K562 (cell line): Measurements from ENCODE around the gene RRAS. TPM values are rescaled to one million over a fixed set of nuclear protein-coding genes. Genes with fewer than 3 reads are reported as not detected.

Experiments used
- BACH1 ChIP-seq: fragments of 200-800 bp; sonication (Bioruptor generic); IDR thresholded peaks from 2 replicates; pipeline ENCODE4 v1.6.1; 2016; ENCODE audit warnings: missing genetic modification characterization, missing compliant biosample characterization
- BRD4 ChIP-seq: fragments of 200-600 bp; sonication (generic); IDR thresholded peaks from 2 replicates; pipeline ENCODE4 v1.6.1; 2017; ENCODE audit warnings: inconsistent platforms
- CBFA2T3 ChIP-seq: fragments of 450-650 bp; IDR thresholded peaks from 2 replicates; pipeline ENCODE4 v1.6.1; 2017
- CBX2 ChIP-seq: fragments of 200-600 bp; sonication (generic); IDR thresholded peaks from one replicate; pipeline ENCODE4 v1.6.1; 2012; ENCODE audit warnings: mild to moderate bottlenecking, low read length, inconsistent platforms; ENCODE audit not compliant: insufficient read depth, poor library complexity, severe bottlenecking
- EHMT2 ChIP-seq: fragments of 450-650 bp; IDR thresholded peaks from 2 replicates; pipeline ENCODE4 v1.6.1; 2018; ENCODE audit warnings: antibody characterized with exemption
- KAT2B ChIP-seq: IDR thresholded peaks from one replicate; pipeline ENCODE4 v1.6.1; 2012; ENCODE audit warnings: low read depth, mild to moderate bottlenecking, control low read depth, inconsistent platforms, low read length, moderate library complexity
- MEF2D ChIP-seq: conservative IDR thresholded peaks from 2 replicates; pipeline ENCODE4 v1.6.1; 2016; ENCODE audit warnings: low read depth, missing genetic modification characterization, missing compliant biosample characterization
- PHB2 ChIP-seq: fragments of 450-650 bp; IDR thresholded peaks from 2 replicates; pipeline ENCODE4 v1.6.1; 2017; ENCODE audit warnings: low read depth
- RUNX1 ChIP-seq: sonication (generic); IDR thresholded peaks from 2 replicates; pipeline ENCODE4 v1.6.1; 2016; ENCODE audit warnings: antibody characterized with exemption, low read depth
- SMAD3 ChIP-seq: fragments of 450-650 bp; formaldehyde crosslinking; conservative IDR thresholded peaks from 2 replicates; pipeline ENCODE4 v1.4.0; 2020; ENCODE audit warnings: mild to moderate bottlenecking
- ZNF165 ChIP-seq: fragments of 250-450 bp; sonication (Bioruptor Pico); IDR thresholded peaks from 2 replicates; pipeline ENCODE4 v1.4.0; 2020; ENCODE audit warnings: borderline replicate concordance
- ZNF347 ChIP-seq: fragments of 450-650 bp; formaldehyde crosslinking; IDR thresholded peaks from 2 replicates; pipeline ENCODE4 v1.4.0; 2020; ENCODE audit warnings: low read depth, mild to moderate bottlenecking, moderate library complexity
- ZNF76 ChIP-seq: fragments of 250-450 bp; sonication (Bioruptor Pico); IDR thresholded peaks from 2 replicates; pipeline ENCODE4 v1.4.0; 2020; ENCODE audit warnings: mild to moderate bottlenecking, moderate library complexity, borderline replicate concordance
- polyA plus RNA-seq, 8 experiments: library from polyadenylated mRNA; depleted of rRNA in 4 of 8; stranded (reverse) in 5 of 8; unstranded in 3 of 8; fragments of >200 nt; fragmentation: Nextera tagmentation in 2 of 8; fragmentation: Illumina TruSeq in 1 of 8; extraction: Ambion mirVana in 2 of 8; extraction: Trizol in 1 of 8; gene quantifications; 2 replicates each; pipeline versions ENCODE4 v1.2.1 to v1.2.3, GENCODE V29; 2011 to 2014; ENCODE audit warnings: inconsistent platforms in 1 of 8, missing spikeins in 1 of 8
- total RNA-seq, 7 experiments: library from RNA; depleted of rRNA in 6 of 7; stranded (reverse); fragments of >200 nt in 6 of 7; fragmentation: Illumina TruSeq in 2 of 7; extraction: Trizol in 2 of 7; gene quantifications; 2 replicates each; pipeline versions ENCODE4 v1.2.1 to v1.2.3, GENCODE V29; 2011 to 2021; ENCODE audit warnings: low replicate concordance in 1 of 7
- TF ChIP-seq, protein P1 (sequence below), 2 experiments: IDR thresholded peaks; 2 replicates each; pipeline ENCODE4 v1.6.1; 2011; ENCODE audit warnings: borderline replicate concordance in 1 of 2, control low read depth in 1 of 2, low read depth in 1 of 2, low read length in 1 of 2, mild to moderate bottlenecking in 1 of 2, mixed read lengths in 1 of 2, moderate library complexity in 1 of 2; ENCODE audit not compliant: insufficient read depth in 1 of 2, insufficient read length in 1 of 2, poor library complexity in 1 of 2, severe bottlenecking in 1 of 2; ENCODE audit errors: extremely low read depth in 1 of 2
- TF ChIP-seq, protein P2 (sequence below): fragments of 250-450 bp; sonication (Bioruptor Pico); IDR thresholded peaks from 2 replicates; pipeline ENCODE4 v1.8.0; 2021; ENCODE audit warnings: moderate library complexity, mild to moderate bottlenecking, inconsistent platforms
- TF ChIP-seq, protein P3 (sequence below): fragments of 450-650 bp; IDR thresholded peaks from 2 replicates; pipeline ENCODE4 v1.6.1; 2016; ENCODE audit warnings: low read depth, mild to moderate bottlenecking, moderate library complexity
- TF ChIP-seq, protein P4 (sequence below): fragments of 450-650 bp; IDR thresholded peaks from 2 replicates; pipeline ENCODE4 v1.7.0; 2016; ENCODE audit warnings: borderline replicate concordance
- TF ChIP-seq, protein P5 (sequence below): conservative IDR thresholded peaks from 2 replicates; pipeline ENCODE4 v1.6.1; 2011; ENCODE audit warnings: low read depth, mild to moderate bottlenecking, low read length; ENCODE audit not compliant: control insufficient read depth
- TF ChIP-seq, protein P6 (sequence below): fragments of 250-450 bp; sonication (Bioruptor Pico); IDR thresholded peaks from 2 replicates; pipeline ENCODE4 v1.4.0; 2020

The RRAS gene
- total and polyA plus RNA-seq, 9 of the 15 experiments (the other 6 are each of a cell fraction or from before 2014, with no cell fraction given): 0.70 to 17.3 (median 8.2) TPM

DNA sequence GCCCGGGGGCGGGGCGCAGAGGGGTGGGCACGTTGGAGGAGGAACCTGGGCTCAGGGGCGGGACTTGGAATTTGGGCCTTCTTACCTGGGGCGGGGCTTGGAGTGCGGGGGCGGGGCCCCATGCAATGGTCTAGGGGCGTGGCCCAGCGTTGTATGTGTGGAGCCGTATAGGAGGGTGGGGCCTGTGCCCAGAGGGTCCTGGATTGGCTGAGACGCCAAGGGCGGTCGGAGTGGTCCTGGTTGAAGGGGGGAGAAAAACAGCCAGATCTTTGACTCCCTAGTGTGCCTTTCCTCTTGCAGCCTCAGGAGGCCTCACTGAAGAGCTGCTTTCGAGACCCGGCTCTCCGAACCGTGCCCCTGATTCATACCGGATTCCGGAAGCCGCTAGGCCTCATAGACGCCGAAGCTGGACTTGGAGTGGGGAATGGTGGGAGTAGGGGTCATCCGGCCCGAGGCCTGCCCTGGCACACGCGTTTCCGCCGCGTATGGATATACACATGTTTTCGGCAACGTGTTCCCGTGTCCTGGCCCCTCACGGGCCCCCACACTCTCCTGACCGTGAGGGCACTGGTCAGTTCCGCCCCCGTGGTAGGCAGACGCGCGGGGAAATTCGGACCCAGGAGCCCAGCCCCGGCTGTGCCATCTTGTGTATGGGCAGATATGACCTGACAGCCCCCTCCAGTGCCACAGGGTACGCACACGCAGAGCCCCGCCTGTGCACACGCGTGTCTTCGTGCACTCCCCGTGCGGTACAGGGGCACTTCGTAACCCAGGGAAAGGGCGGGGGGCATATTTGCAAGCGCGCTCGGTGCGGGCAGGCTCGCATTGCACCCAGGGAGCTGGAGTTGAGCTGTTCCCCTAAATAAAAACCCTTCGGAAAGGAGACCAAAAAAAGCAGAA is 49.6 kb downstream of the RRAS start (continued):
- TF ChIP-seq, protein P1, sequence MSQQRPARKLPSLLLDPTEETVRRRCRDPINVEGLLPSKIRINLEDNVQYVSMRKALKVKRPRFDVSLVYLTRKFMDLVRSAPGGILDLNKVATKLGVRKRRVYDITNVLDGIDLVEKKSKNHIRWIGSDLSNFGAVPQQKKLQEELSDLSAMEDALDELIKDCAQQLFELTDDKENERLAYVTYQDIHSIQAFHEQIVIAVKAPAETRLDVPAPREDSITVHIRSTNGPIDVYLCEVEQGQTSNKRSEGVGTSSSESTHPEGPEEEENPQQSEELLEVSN (IDR thresholded peaks at IDR 0.05; ENCODE audit: borderline replicate concordance in 1 of 2, extremely low read depth in 1 of 2, insufficient read depth in 1 of 2, insufficient read length in 1 of 2, low read depth in 1 of 2, low read length in 1 of 2, poor library complexity in 1 of 2, severe bottlenecking in 1 of 2): peak in 1 of 2 experiments; percentile 32
- TF ChIP-seq PHB2 (no peak), ZNF76 (no peak), CBX2 (no peak), ZNF347 (CRISPR knock-in tag) (no peak), BACH1 (tag) (no peak), SMAD3 (CRISPR knock-in tag) (no peak), CBFA2T3 (no peak), RUNX1 (no peak), MEF2D (tag) (no peak), EHMT2 (no peak), BRD4 (peak; percentile 63; the same call in 1 of the 2 replicates), ZNF165 (CRISPR knock-in tag) (no peak), KAT2B (no peak)
- TF ChIP-seq, protein P2, sequence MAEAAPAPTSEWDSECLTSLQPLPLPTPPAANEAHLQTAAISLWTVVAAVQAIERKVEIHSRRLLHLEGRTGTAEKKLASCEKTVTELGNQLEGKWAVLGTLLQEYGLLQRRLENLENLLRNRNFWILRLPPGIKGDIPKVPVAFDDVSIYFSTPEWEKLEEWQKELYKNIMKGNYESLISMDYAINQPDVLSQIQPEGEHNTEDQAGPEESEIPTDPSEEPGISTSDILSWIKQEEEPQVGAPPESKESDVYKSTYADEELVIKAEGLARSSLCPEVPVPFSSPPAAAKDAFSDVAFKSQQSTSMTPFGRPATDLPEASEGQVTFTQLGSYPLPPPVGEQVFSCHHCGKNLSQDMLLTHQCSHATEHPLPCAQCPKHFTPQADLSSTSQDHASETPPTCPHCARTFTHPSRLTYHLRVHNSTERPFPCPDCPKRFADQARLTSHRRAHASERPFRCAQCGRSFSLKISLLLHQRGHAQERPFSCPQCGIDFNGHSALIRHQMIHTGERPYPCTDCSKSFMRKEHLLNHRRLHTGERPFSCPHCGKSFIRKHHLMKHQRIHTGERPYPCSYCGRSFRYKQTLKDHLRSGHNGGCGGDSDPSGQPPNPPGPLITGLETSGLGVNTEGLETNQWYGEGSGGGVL: no peak
- TF ChIP-seq, protein P3, sequence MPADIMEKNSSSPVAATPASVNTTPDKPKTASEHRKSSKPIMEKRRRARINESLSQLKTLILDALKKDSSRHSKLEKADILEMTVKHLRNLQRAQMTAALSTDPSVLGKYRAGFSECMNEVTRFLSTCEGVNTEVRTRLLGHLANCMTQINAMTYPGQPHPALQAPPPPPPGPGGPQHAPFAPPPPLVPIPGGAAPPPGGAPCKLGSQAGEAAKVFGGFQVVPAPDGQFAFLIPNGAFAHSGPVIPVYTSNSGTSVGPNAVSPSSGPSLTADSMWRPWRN: no peak
- TF ChIP-seq, protein P4, sequence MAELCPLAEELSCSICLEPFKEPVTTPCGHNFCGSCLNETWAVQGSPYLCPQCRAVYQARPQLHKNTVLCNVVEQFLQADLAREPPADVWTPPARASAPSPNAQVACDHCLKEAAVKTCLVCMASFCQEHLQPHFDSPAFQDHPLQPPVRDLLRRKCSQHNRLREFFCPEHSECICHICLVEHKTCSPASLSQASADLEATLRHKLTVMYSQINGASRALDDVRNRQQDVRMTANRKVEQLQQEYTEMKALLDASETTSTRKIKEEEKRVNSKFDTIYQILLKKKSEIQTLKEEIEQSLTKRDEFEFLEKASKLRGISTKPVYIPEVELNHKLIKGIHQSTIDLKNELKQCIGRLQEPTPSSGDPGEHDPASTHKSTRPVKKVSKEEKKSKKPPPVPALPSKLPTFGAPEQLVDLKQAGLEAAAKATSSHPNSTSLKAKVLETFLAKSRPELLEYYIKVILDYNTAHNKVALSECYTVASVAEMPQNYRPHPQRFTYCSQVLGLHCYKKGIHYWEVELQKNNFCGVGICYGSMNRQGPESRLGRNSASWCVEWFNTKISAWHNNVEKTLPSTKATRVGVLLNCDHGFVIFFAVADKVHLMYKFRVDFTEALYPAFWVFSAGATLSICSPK: 0 out of 2 replicates have a peak, but pooled peaks have one; percentile 83
- TF ChIP-seq, protein P5, sequence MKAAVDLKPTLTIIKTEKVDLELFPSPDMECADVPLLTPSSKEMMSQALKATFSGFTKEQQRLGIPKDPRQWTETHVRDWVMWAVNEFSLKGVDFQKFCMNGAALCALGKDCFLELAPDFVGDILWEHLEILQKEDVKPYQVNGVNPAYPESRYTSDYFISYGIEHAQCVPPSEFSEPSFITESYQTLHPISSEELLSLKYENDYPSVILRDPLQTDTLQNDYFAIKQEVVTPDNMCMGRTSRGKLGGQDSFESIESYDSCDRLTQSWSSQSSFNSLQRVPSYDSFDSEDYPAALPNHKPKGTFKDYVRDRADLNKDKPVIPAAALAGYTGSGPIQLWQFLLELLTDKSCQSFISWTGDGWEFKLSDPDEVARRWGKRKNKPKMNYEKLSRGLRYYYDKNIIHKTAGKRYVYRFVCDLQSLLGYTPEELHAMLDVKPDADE: 0 out of 2 replicates have a peak, but pooled peaks have one; percentile 52
- TF ChIP-seq, protein P6, sequence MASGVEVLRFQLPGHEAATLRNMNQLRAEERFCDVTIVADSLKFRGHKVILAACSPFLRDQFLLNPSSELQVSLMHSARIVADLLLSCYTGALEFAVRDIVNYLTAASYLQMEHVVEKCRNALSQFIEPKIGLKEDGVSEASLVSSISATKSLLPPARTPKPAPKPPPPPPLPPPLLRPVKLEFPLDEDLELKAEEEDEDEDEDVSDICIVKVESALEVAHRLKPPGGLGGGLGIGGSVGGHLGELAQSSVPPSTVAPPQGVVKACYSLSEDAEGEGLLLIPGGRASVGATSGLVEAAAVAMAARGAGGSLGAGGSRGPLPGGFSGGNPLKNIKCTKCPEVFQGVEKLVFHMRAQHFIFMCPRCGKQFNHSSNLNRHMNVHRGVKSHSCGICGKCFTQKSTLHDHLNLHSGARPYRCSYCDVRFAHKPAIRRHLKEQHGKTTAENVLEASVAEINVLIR (CRISPR knock-in tag): no peak
